Calu3 (cell line): ENCODE results near the gene ENTPD2. TPM values are rescaled to one million over a fixed set of nuclear protein-coding genes. Genes with fewer than 3 reads are reported as not detected.

ENCODE experiments used
- BruUV-seq: library from RNA; stranded (reverse); fragments of 400-500 nt; replicated peaks from 2 replicates; lab custom pipeline; 2021; lab: Mats Ljungman, UMichigan
- CTCF ChIA-PET: fragments of 300-600 bp; sonication (Branson Sonifier 250); formaldehyde crosslinking; loops from one replicate; lab custom pipeline; 2022; ENCODE audit warnings: antibody characterized with exemption; lab: Charles Lee
- DNase-seq: peaks from one replicate; pipeline ENCODE4 v3.0.0; 2022
- H3K27ac Mint-ChIP-seq: one replicate; pipeline ENCODE4 v1.8.0; 2022; ENCODE audit warnings: mixed read lengths; ENCODE audit not compliant: unreplicated experiment
- H3K27me3 Mint-ChIP-seq: one replicate; pipeline ENCODE4 v1.8.0; 2022; ENCODE audit warnings: mixed read lengths; ENCODE audit not compliant: unreplicated experiment
- H3K36me3 Mint-ChIP-seq: one replicate; pipeline ENCODE4 v1.8.0; 2022; ENCODE audit warnings: mild to moderate bottlenecking, moderate library complexity, mixed read lengths; ENCODE audit not compliant: insufficient read depth, unreplicated experiment
- H3K4me1 Mint-ChIP-seq: one replicate; pipeline ENCODE4 v1.8.0; 2022; ENCODE audit warnings: mild to moderate bottlenecking, low read depth, mixed read lengths; ENCODE audit not compliant: unreplicated experiment
- H3K4me3 Mint-ChIP-seq: one replicate; pipeline ENCODE4 v1.8.0; 2022; ENCODE audit warnings: mild to moderate bottlenecking, low read depth, moderate library complexity, mixed read lengths; ENCODE audit not compliant: unreplicated experiment
- H3K9me3 Mint-ChIP-seq: one replicate; pipeline ENCODE4 v1.8.0; 2022; ENCODE audit warnings: low read depth, mixed read lengths; ENCODE audit not compliant: unreplicated experiment
- intact Hi-C: fragments of 100-400 bp; cut with micrococcal nuclease; formaldehyde crosslinking; loops from one replicate; pipeline ENCODE4 v1.10.0; 2022; ENCODE audit not compliant: unreplicated experiment
- total RNA-seq: library from RNA; stranded (reverse); gene quantifications from 2 replicates; pipeline ENCODE4 v1.2.3, GENCODE V29; 2022
- TF ChIP-seq, protein P1 (sequence below): fragments of 200-600 bp; IDR thresholded peaks from one replicate; pipeline ENCODE4 v1.8.0; 2022; ENCODE audit warnings: antibody characterized with exemption; ENCODE audit not compliant: unreplicated experiment

The ENTPD2 gene
- total RNA-seq, 1 experiment from 2014 or later, result 3.8 TPM

DNA sequence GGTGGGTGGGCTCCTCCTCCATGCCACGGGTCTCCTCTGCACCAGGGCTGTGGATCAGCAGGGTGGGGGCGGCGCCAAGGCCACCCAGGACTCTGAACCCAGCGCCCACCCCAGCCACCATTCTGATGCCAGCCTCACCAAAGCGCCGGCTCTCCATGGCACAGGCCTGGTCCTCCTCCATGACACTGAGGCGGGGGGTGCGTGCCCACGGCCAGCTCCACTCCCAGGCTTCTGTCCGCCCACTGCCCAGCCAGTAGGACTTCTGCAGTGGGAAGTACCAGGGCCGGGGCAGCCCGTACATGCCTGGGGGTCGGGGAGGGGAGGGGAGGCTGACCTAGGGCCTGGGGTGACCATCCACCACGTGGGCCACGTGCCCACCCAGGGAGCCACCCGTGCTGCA, 37.4 kb downstream of the ENTPD2 start:
- Mint-ChIP-seq H3K36me3 (peaks cover 14% of the 10 kb centered on the region), H3K9me3 (no peaks in the 10 kb centered on the region), H3K27ac (no peak overlapping the region), H3K27me3 (no peaks in the 10 kb centered on the region), H3K4me1 (no peaks in the 10 kb centered on the region), H3K4me3 (no peak overlapping the region)
- TF ChIP-seq, protein P1, sequence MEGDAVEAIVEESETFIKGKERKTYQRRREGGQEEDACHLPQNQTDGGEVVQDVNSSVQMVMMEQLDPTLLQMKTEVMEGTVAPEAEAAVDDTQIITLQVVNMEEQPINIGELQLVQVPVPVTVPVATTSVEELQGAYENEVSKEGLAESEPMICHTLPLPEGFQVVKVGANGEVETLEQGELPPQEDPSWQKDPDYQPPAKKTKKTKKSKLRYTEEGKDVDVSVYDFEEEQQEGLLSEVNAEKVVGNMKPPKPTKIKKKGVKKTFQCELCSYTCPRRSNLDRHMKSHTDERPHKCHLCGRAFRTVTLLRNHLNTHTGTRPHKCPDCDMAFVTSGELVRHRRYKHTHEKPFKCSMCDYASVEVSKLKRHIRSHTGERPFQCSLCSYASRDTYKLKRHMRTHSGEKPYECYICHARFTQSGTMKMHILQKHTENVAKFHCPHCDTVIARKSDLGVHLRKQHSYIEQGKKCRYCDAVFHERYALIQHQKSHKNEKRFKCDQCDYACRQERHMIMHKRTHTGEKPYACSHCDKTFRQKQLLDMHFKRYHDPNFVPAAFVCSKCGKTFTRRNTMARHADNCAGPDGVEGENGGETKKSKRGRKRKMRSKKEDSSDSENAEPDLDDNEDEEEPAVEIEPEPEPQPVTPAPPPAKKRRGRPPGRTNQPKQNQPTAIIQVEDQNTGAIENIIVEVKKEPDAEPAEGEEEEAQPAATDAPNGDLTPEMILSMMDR, result no peak
- DNase-seq, result no peak
- CTCF ChIA-PET, result no interaction called here
- intact Hi-C loops, result no loop called here
- BruUV-seq, result no TSS peak

DNA sequence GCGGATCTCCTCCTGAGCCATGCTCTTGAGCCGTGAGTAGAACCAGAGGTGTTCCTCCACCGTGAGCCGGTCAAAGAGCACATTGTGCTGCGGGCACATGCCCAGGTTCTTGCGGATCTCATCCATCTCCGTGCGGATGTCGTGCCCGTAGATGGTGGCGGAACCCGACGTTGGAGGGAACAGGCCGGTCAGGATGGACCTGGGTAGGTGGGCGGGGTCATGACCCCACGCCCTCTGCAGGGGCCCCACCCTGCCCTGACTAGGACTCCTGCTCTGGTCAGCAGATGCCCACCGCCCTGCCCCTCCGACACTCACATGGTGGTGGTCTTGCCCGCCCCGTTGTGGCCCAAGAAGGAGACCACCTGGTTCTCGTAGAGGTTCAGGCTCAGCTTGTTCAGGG, 37.9 kb downstream of the ENTPD2 start:
- Mint-ChIP-seq H3K27ac (no peak overlapping the region), H3K9me3 (no peaks in the 10 kb centered on the region), H3K36me3 (peaks cover 18% of the 10 kb centered on the region), H3K27me3 (no peaks in the 10 kb centered on the region), H3K4me3 (no peak overlapping the region), H3K4me1 (no peaks in the 10 kb centered on the region)
- BruUV-seq, result no TSS peak
- CTCF ChIA-PET, result interaction anchor here (0.5 kb wide), 1 partner anchor 57 kb away, joined by 7 read pairs; no protein-coding TSS in a partner anchor
- intact Hi-C loops, result no loop called here
- no peak for DNase-seq
- TF ChIP-seq, protein P1, result no peak

DNA sequence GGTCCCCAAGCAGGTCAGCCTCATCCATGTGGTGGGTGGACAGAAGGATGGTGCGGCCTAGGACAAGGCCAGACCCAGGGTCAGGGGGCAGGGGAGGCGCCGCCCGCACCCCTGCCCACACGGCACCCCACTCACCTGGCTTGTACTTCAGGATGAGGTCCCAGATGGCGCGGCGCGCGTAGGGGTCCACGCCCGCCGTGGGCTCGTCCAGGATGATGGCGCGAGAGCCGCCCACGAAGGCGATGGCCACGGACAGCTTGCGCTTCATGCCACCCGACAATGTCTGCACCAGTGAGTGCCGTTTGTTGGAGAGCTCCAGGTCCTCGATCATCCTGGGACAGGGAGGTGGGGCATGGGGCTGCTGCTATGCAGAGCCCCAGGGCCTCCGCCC, 38.3 kb downstream of the ENTPD2 start:
- no peaks in the 10 kb centered on the region for H3K27me3 Mint-ChIP-seq

DNA sequence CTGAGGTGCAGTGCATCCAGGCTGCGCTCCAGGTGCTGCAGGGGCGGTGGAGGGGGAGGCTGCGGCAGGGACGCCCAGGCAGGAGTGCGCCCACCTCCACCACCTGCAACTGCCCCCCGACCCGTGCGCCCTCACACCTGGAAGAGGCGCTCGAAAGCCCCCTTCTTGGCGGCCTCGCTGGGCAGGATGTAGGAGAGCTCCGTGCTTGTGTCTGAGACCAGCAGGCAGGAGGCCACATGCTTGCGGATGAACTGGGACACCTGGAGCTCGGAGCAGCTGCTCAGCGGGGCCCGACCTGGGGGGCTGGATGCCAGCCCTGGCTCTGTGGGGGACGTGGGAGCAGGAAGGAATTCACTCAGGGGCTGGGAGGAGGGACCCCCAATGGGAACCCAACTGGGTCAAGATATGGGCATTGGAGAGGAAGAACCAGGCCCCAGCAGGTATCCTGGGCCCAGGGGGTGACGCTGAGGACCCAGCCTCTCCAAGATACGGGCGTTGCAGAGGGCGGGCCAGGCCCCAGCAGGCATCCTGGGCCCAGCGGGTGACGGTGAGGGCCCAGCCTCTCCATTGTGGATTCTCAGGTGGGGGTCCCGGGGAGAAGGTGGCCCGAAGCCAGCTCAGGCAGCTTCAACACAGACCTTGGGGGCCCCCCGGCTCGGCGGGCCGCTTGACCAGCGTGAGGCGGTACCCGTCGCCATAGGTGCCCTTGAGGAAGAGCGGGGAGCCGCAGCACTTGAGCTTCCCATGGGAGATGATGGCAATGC, 38.9 kb downstream of the ENTPD2 start:
- Mint-ChIP-seq H3K9me3 (no peaks in the 10 kb centered on the region), H3K36me3 (peaks cover 18% of the 10 kb centered on the region), H3K4me3 (no peak overlapping the region), H3K27ac (no peak overlapping the region), H3K27me3 (no peaks in the 10 kb centered on the region), H3K4me1 (no peaks in the 10 kb centered on the region)
- no TSS peak for BruUV-seq
- no peak for DNase-seq
- TF ChIP-seq, protein P1, result no peak
- CTCF ChIA-PET, result interaction anchor here (0.5 kb wide), 1 partner anchor 58 kb away, joined by 7 read pairs; no protein-coding TSS in a partner anchor
- intact Hi-C loops, result no loop called here

More for the DNA sequence above, 38.3 kb downstream of the ENTPD2 start:
- no peak for DNase-seq
- TF ChIP-seq, protein P1, result no peak
- Mint-ChIP-seq H3K9me3 (no peaks in the 10 kb centered on the region), H3K4me3 (no peak overlapping the region), H3K36me3 (peaks cover 18% of the 10 kb centered on the region), H3K27ac (no peak overlapping the region), H3K4me1 (no peaks in the 10 kb centered on the region)
- CTCF ChIA-PET, result interaction anchor here (0.5 kb wide), 1 partner anchor 58 kb away, joined by 7 read pairs; no protein-coding TSS in a partner anchor
- intact Hi-C loops, result no loop called here
- BruUV-seq, result no TSS peak
